GM18868 (cell line): ENCODE measurements around the gene TTC17.
A peak's percentile ranks its signal among the peaks of the same experiment; 100 is the strongest.
"Not testable (repeated sequence)": the region's sequence is repeated elsewhere in the genome, so short reads cannot be mapped to it uniquely, and the experiment has no call there.

ENCODE experiments used
- ATAC-seq: cut with Tn5 transposase; IDR thresholded peaks from one replicate; pipeline ENCODE4 v1.9.1; 2021; ENCODE audit warnings: mild to moderate bottlenecking, moderate library complexity; ENCODE audit not compliant: unreplicated experiment

The TTC17 gene

GRCh38 chr11:43378897-43379296, 20.2 kb downstream of the TTC17 start:
- no peak for ATAC-seq

GRCh38 chr11:43381802-43382201, 23.1 kb downstream of the TTC17 start:
- no peak for ATAC-seq

GRCh38 chr11:43382614-43383013, 23.9 kb downstream of the TTC17 start:
- no peak for ATAC-seq

GRCh38 chr11:43384393-43384792, 25.7 kb downstream of the TTC17 start:
- ATAC-seq = no peak

- ATAC-seq = no peak
Measured at GRCh38 chr11:43392713-43393112, 34.0 kb downstream of the TTC17 start.

- ATAC-seq = no peak
Measured at GRCh38 chr11:43393765-43394355, 35.1 kb downstream of the TTC17 start.

GRCh38 chr11:43396617-43397016, 37.9 kb downstream of the TTC17 start:
- ATAC-seq = no peak

GRCh38 chr11:43397251-43397650, 38.5 kb downstream of the TTC17 start:
- ATAC-seq = no peak

GRCh38 chr11:43399983-43400630, 41.4 kb downstream of the TTC17 start:
- ATAC-seq = no peak

GRCh38 chr11:43401252-43401651, 42.5 kb downstream of the TTC17 start:
- ATAC-seq = no peak

- not testable (repeated sequence) for ATAC-seq
Measured at GRCh38 chr11:43401811-43402210, 43.1 kb downstream of the TTC17 start.

- no peak for ATAC-seq
Measured at GRCh38 chr11:43403357-43404231, 44.9 kb downstream of the TTC17 start.

GRCh38 chr11:43404406-43404805, 45.7 kb downstream of the TTC17 start:
- ATAC-seq = no peak

- no peak for ATAC-seq
Measured at GRCh38 chr11:43404836-43405479, 46.2 kb downstream of the TTC17 start.

- no peak for ATAC-seq
Measured at GRCh38 chr11:43408277-43408676, 49.6 kb downstream of the TTC17 start.

GRCh38 chr11:43410394-43410793, 51.7 kb downstream of the TTC17 start:
- no peak for ATAC-seq

GRCh38 chr11:43418197-43418596, 59.5 kb downstream of the TTC17 start:
- ATAC-seq = peak; percentile 74

- ATAC-seq = peak; percentile 77
Measured at GRCh38 chr11:43419460-43419859, 60.7 kb downstream of the TTC17 start.

- ATAC-seq = no peak
Measured at GRCh38 chr11:43427971-43428370, 69.3 kb downstream of the TTC17 start.

GRCh38 chr11:43430916-43431315, 72.2 kb downstream of the TTC17 start:
- not testable (repeated sequence) for ATAC-seq

GRCh38 chr11:43434893-43435292, 76.2 kb downstream of the TTC17 start:
- no peak for ATAC-seq
